ENCODE data around the gene FAM222A.

The FAM222A gene

GRCh38 chr12:109739747-109740693, 26.4 kb downstream of the FAM222A start:
- DNase-seq: peak; percentile 7

- peak; percentile 9 for DNase-seq
These were observed 27.1 kb downstream of the FAM222A start for GRCh38 chr12:109740694-109741245.

- DNase-seq: peak; percentile 12
These were observed 27.8 kb downstream of the FAM222A start for GRCh38 chr12:109741286-109741969.

- DNase-seq: no peak
These were observed 28.5 kb downstream of the FAM222A start for GRCh38 chr12:109741970-109742703.

- peak; percentile 15 for DNase-seq
These were observed 29.7 kb downstream of the FAM222A start for GRCh38 chr12:109743076-109743910.

- peak; percentile 10 for DNase-seq
These were observed 30.4 kb downstream of the FAM222A start for GRCh38 chr12:109744026-109744425.

- peak; percentile 6 for DNase-seq
These were observed 31.6 kb downstream of the FAM222A start for GRCh38 chr12:109744986-109745942.

- DNase-seq: peak; percentile 1
These were observed 38.8 kb downstream of the FAM222A start for GRCh38 chr12:109752117-109753053.

DNA sequence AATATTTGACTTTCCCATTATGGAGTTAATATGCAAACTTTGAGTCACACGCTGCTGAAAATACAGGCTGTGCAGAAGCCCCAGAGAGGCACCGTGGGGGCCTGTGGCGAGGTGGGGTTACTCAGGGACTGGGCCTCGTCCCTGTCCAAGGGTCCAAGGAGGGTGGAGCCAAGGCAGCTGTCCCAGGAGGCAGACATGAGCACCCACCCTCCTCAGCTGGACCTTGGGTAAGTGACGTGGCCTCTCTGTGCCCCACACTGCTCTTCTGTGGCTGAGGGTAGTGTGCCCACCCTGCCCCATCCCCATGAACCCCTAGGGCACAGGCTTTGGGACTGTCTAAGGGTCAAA, 39.4 kb downstream of the FAM222A start:
- peak; percentile 2 for DNase-seq

DNA sequence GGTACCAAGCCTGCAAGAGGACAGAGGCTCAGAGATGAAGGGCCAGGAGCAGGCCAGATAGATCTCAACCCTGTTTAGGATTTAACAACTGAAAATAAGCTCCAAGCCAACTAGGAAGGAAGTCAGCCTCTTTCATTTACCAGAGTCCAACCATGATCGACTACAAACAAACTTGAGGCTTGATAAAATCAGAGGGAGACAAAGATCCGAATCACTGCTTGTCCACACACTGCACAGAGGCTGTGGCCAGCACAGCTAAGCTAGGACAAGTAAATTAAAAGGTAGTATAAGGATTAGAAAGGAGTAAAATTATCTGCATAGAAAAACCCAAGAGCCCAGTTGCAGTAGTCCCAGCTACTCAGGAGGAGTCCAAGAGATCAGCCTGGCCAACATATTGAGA, 40.3 kb downstream of the FAM222A start:
- DNase-seq: no peak

GRCh38 chr12:109756457-109756856, 42.8 kb downstream of the FAM222A start:
- no peak for DNase-seq

- DNase-seq: no peak
These were observed 44.1 kb downstream of the FAM222A start for GRCh38 chr12:109757671-109758265.

DNA sequence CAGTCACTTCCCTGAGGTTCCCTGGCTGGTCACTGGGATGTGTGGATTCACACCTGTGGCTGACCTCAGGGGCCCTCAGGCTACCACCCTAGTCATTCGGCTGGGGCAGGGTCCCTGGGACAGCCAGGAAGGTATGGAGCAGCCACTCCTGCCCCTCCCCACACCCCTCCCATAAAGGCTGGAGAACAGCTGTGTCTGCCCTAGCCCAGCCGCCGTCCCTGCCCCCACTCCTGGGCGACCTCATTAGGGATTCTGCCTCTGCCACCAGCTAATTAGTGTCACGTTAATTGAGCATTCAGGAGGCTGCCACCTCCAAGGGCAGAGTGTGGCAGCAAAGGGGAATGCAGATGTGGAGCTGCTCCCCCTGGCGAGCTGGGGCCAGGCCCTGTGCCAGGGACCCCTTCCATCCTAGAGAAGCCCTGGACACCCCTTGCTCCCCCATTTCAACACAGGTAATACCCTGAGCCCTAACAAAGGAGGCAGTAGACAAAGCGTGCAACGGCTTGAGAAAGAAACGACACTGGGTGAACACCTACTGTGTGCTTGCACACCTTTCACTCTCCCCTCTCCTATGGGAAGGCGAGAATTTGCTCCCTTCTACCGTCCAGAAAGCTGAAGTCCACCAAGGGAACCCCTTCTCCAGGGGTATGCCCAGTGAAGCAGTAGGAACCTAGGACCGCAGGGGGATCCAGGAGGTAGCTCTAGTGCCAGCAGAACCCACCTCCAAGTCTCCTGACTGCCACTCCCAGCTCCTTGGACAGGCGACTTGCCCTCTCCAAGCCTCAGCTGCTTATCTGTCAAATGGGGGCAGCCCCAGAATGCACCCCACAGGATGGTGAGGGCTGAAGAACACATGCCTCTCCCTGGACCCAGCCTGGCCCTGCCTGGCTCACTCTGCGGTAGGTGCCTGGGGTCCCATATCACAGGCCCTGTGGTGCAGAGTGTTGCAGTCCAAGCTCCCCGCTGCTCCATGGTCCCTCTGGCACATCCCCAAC, 45.1 kb downstream of the FAM222A start:
- no peak for DNase-seq

- no peak for DNase-seq
These were observed 46.0 kb downstream of the FAM222A start for GRCh38 chr12:109759595-109759994.

DNA sequence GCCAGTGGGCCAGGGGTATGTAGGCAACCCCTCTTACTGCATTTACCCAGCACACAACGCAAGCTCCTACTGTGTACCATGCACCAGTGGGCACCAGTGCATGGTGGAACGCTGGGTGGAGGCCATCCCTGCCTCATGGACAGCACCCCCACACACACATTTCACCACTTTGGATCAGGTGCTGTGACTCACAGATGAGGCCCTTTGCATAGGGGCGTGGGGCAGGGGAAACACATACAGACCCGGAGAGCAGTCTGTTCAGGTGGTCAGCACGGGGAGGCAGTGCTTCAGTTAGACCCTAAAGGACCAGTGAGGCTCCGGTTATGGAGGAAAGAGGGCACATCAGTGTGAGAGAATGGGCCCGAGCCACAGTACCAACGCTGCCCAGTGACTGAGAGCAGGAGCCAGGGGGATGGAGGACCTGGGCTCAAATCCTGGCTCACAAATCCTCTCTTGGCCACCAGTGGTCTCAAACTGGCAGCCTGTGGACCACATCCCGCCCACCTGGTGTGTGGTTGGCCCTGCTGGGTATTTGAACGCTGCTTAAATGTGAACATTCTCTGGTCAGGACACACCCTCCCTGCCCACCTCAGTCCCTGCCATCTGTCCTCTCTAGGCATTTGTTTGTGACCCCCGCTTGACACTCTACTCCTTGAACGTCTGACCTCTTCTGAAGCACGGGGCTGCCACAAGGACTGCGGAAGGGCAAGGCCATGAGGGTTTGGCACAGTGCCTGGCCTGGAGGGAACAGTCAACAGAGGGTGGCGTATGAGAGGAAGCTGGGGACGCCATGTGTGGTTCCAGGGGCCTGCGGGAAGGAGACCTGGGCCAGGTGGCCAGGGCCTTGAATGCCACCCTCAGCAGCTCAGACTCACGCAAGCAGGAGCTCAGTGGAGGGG, 46.7 kb downstream of the FAM222A start:
- no peak for DNase-seq
